GM18867 (cell line): ENCODE measurements around the gene SGTA.
"Not testable (repeated sequence)": the region's sequence is repeated elsewhere in the genome, so short reads cannot be mapped to it uniquely, and the experiment has no call there.

Source experiments
- ATAC-seq: cut with Tn5 transposase; IDR thresholded peaks from one replicate; pipeline ENCODE4 v1.9.1; 2021; ENCODE audit warnings: mild to moderate bottlenecking, moderate library complexity; ENCODE audit not compliant: unreplicated experiment

SGTA gene

GRCh38 chr19:2795827-2796658 is 13.0 kb upstream of the SGTA start:
- no peak for ATAC-seq

GRCh38 chr19:2793577-2793976 is 10.5 kb upstream of the SGTA start:
- ATAC-seq: no peak

- no peak for ATAC-seq
These were observed 10.1 kb upstream of the SGTA start for GRCh38 chr19:2793126-2793525.

GRCh38 chr19:2792666-2793065 is 9.6 kb upstream of the SGTA start:
- not testable (repeated sequence) for ATAC-seq

- no peak for ATAC-seq
These were observed 8.8 kb upstream of the SGTA start for GRCh38 chr19:2791876-2792275.

GRCh38 chr19:2791440-2791839 is 8.4 kb upstream of the SGTA start:
- no peak for ATAC-seq

GRCh38 chr19:2790557-2791271 is 7.6 kb upstream of the SGTA start:
- no peak for ATAC-seq

- ATAC-seq: no peak
These were observed 7.1 kb upstream of the SGTA start for GRCh38 chr19:2790194-2790556.

GRCh38 chr19:2788237-2788636 is 5.2 kb upstream of the SGTA start:
- no peak for ATAC-seq

GRCh38 chr19:2787115-2787514 is 4.0 kb upstream of the SGTA start:
- no peak for ATAC-seq

GRCh38 chr19:2785244-2785997 is 2.3 kb upstream of the SGTA start, which contains the start of gene THOP1:
THOP1 (plus strand) TSS chr19:2785503; CDS start chr19:2785663, 160 bp downstream.
- ATAC-seq: peak; percentile 60

- ATAC-seq: no peak
These were observed 690 bp upstream of the SGTA start for GRCh38 chr19:2783781-2784145.

- no peak for ATAC-seq
These were observed 641 bp downstream of the SGTA start for GRCh38 chr19:2782329-2782935.

GRCh38 chr19:2780284-2780683 is 2.8 kb downstream of the SGTA start:
- no peak for ATAC-seq

- no peak for ATAC-seq
These were observed 3.8 kb downstream of the SGTA start for GRCh38 chr19:2779121-2779740.

- no peak for ATAC-seq
These were observed 5.0 kb downstream of the SGTA start for GRCh38 chr19:2777952-2778683.

- ATAC-seq: no peak
These were observed 7.3 kb downstream of the SGTA start for GRCh38 chr19:2775556-2776430.

- ATAC-seq: no peak
These were observed 8.0 kb downstream of the SGTA start for GRCh38 chr19:2774953-2775555.
